ENCODE measurements around the gene NEK6. TPM values are rescaled to one million over a fixed set of nuclear protein-coding genes. Genes with fewer than 3 reads are reported as not detected.
A peak's percentile ranks its signal among the peaks of the same experiment; 100 is the strongest.

NEK6 gene
- polyA plus RNA-seq, 2 of the 4 experiments (the other 2 are of a cell fraction), result 26.1 to 33.7 TPM

DNA sequence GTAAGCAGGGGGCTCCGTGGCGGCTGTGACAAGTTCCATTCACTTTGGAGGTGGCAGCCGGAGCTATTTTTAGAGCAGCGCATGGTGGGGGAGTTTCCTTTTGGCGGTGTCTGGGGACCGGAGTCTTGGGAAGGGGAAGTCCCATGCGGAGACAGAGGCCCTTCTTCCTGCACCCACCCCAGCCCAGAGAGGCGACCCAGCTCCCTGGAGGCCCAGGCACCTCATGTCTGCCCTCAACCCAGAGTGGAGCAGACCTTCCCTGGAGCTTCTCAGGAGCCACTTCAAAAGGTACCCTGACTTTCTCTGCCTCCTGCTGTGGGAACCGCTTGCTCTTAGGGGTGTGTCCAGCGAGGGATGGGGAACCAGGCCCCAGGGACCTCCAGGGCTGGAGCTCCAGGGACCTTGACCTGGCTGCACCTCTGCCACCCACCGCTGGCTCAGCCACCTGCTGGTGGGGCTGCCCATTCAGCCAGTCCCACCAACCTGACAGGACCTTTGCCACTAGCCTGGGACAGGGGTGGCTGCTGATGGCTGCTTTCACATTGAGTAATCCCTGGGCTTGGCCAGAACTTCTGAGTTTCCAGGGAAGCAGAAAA, 34.1 kb downstream of the NEK6 start:
- no peak for TF ChIP-seq PHF8 (IDR thresholded peaks at IDR 0.05; ENCODE audit: borderline replicate concordance, low read depth)
- no peak for TF ChIP-seq EHMT2 (IDR thresholded peaks at IDR 0.05; ENCODE audit: low read depth)
- no peak for TF ChIP-seq JUNB (IDR thresholded peaks at IDR 0.05)
- TF ChIP-seq EP300 (IDR thresholded peaks at IDR 0.05), result no peak
- H3K27ac ChIP-seq, result peak overlapping the region; percentile 42 to 71; a peak in 5 of 6 replicates
- ATAC-seq (peak in 1 of 2 experiments; percentile 19; a peak in 3 of 6 replicates), FAIRE-seq (no peak), DNase-seq (ENCODE audit: low read depth in 1 of 2, low spot score in 1 of 2) (no peak)
- POLR2A ChIA-PET, result no interaction called here
- no peak overlapping the region for H3K4me3 ChIP-seq
- no peaks in the 10 kb centered on the region for H3K9me3 ChIP-seq
- WGBS (ENCODE audit: missing lambda C conversion rate), result 65% methylated on average over 8 of the region's 11 CpGs
- CTCF ChIA-PET, result interaction anchor here (0.6 to 3.6 kb wide), 7 partner anchors 11 to 165 kb away, joined by 3 to 16 read pairs (median 4); no protein-coding TSS in a partner anchor
- H3K4me1 ChIP-seq, result peaks cover 74% of the 10 kb centered on the region
- H3K4me2 ChIP-seq, result peak overlapping the region; percentile 22; the same call in 2 of the 3 replicates

- FAIRE-seq (no peak), ATAC-seq (no peak), DNase-seq (ENCODE audit: low read depth in 1 of 2, low spot score in 1 of 2) (no peak)
- H3K4me2 ChIP-seq, result peak overlapping the region; percentile 22
- ChIA-PET CTCF (interaction anchor here (0.7 to 3.6 kb wide), 6 partner anchors 10 to 166 kb away, joined by 3 to 16 read pairs (median 6); no protein-coding TSS in a partner anchor), POLR2A (no interaction called here)
- 68% methylated on average over 12 of the region's 12 CpGs for WGBS (ENCODE audit: missing lambda C conversion rate)
- no peak overlapping the region for H3K4me3 ChIP-seq
- H3K9me3 ChIP-seq, result no peaks in the 10 kb centered on the region
- H3K27ac ChIP-seq, result peak overlapping the region; percentile 42 to 71; a peak in 3 of 6 replicates
- no peak for TF ChIP-seq GATA3 (IDR thresholded peaks at IDR 0.05; ENCODE audit: borderline replicate concordance)
- TF ChIP-seq POLR2A (IDR thresholded peaks at IDR 0.05; ENCODE audit: low read length), result no peak
- no peak for TF ChIP-seq HOXB5 (CRISPR knock-in tag; IDR thresholded peaks at IDR 0.05)
- TF ChIP-seq ZFP36 (IDR thresholded peaks at IDR 0.05; ENCODE audit: borderline replicate concordance, partially characterized antibody), result peak; percentile 90
- peaks cover 74% of the 10 kb centered on the region for H3K4me1 ChIP-seq
Measured at GRCh38 chr9:124292696-124293593, 35.2 kb downstream of the NEK6 start.

DNA sequence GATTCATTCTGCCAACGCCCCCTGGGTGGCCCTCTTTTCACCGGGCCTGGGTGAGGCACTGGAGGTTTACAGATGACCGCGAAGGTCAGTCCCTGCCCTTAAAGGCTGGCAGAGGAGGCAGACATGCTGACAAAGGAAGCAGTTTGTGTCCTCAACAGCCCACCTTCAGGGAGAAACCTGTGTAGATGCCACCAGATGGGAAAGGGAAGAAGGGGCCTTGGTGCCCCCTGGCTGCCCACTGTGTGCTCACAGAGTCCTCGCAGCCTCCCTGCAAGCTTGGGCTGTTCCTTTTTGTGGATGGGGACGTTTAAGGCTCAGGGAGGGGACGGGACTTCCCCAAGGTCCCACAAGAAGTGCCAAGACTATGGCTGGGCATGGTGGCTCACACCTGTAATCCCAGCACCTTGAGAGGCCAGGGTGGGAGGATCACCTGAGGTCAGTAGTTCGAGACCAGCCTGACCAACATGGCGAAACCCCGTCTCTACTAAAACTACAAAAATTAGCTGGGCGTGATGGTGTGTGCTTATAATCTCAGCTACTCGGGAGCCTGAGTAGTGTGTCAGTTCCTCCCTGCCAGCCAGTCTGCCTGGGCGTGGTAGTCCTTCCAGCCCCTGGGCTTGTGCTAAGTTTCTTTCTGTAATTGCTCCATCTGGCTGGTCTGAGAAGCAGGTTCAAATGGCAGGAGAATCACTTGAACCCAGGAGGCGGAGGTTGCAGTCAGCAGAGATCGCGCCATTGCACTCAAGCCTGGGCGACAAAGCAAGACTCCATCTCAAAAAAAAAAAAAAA, 36.2 kb downstream of the NEK6 start:
- no peak for DNase-seq (ENCODE audit: low read depth in 1 of 2, low spot score in 1 of 2)
- ChIA-PET POLR2A (no interaction called here), CTCF (interaction anchor here (1.3 to 3.6 kb wide), 2 partner anchors 167 kb away, joined by 3 to 16 read pairs; no protein-coding TSS in a partner anchor)
- WGBS (ENCODE audit: missing lambda C conversion rate), result 70% methylated on average over 17 of the region's 17 CpGs
- no peak overlapping the region for H3K4me3 ChIP-seq
- peak overlapping the region; percentile 36 to 71; a peak in 3 of 6 replicates for H3K27ac ChIP-seq
- TF ChIP-seq CBX8 (IDR thresholded peaks at IDR 0.05) (no peak), FOSB (CRISPR knock-in tag; IDR thresholded peaks at IDR 0.05) (no peak), HOXB5 (CRISPR knock-in tag; IDR thresholded peaks at IDR 0.05) (no peak), SMC3 (IDR thresholded peaks at IDR 0.05) (no peak), MAZ (IDR thresholded peaks at IDR 0.05; ENCODE audit: borderline replicate concordance, low read depth, low read length) (no peak), TFCP2L1 (CRISPR knock-in tag; IDR thresholded peaks at IDR 0.05) (no peak), CHD2 (IDR thresholded peaks at IDR 0.05; ENCODE audit: low read length, partially characterized antibody) (no peak), ZNF302 (CRISPR knock-in tag; IDR thresholded peaks at IDR 0.05) (no peak), HEYL (CRISPR knock-in tag; IDR thresholded peaks at IDR 0.05) (no peak), ESRRA (IDR thresholded peaks at IDR 0.05; ENCODE audit: borderline replicate concordance, low read length) (no peak), JUNB (IDR thresholded peaks at IDR 0.05) (no peak), NFE2L2 (conservative IDR thresholded peaks at IDR 0.05; ENCODE audit: low read length) (no peak), KDM1A (IDR thresholded peaks at IDR 0.05; ENCODE audit: low read depth) (no peak), ELK1 (IDR thresholded peaks at IDR 0.05; ENCODE audit: low read depth, low read length) (no peak)
- TF ChIP-seq, protein P1, sequence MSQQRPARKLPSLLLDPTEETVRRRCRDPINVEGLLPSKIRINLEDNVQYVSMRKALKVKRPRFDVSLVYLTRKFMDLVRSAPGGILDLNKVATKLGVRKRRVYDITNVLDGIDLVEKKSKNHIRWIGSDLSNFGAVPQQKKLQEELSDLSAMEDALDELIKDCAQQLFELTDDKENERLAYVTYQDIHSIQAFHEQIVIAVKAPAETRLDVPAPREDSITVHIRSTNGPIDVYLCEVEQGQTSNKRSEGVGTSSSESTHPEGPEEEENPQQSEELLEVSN (IDR thresholded peaks at IDR 0.05; ENCODE audit: borderline replicate concordance, low read depth), result no peak
- TF ChIP-seq, protein P2, sequence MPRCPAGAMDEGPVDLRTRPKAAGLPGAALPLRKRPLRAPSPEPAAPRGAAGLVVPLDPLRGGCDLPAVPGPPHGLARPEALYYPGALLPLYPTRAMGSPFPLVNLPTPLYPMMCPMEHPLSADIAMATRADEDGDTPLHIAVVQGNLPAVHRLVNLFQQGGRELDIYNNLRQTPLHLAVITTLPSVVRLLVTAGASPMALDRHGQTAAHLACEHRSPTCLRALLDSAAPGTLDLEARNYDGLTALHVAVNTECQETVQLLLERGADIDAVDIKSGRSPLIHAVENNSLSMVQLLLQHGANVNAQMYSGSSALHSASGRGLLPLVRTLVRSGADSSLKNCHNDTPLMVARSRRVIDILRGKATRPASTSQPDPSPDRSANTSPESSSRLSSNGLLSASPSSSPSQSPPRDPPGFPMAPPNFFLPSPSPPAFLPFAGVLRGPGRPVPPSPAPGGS (IDR thresholded peaks at IDR 0.05), result no peak
- TF ChIP-seq, protein P3, sequence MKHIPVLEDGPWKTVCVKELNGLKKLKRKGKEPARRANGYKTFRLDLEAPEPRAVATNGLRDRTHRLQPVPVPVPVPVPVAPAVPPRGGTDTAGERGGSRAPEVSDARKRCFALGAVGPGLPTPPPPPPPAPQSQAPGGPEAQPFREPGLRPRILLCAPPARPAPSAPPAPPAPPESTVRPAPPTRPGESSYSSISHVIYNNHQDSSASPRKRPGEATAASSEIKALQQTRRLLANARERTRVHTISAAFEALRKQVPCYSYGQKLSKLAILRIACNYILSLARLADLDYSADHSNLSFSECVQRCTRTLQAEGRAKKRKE (CRISPR knock-in tag; IDR thresholded peaks at IDR 0.05; ENCODE audit: low read depth), result no peak
- peak overlapping the region; percentile 23; the same call in 1 of the 3 replicates for H3K4me2 ChIP-seq
- peaks cover 81% of the 10 kb centered on the region for H3K4me1 ChIP-seq
- no peak for ATAC-seq
- H3K9me3 ChIP-seq, result no peaks in the 10 kb centered on the region
- FAIRE-seq, result no peak
